Measurements from ENCODE around the gene MMEL1. TPM values are rescaled to one million over a fixed set of nuclear protein-coding genes. Genes with fewer than 3 reads are reported as not detected.

The MMEL1 gene
- total and polyA plus RNA-seq, 2 of the 13 experiments (the other 11 are each of a cell fraction or from before 2014, with no cell fraction given), result 0.48 TPM; not detected in 1

DNA sequence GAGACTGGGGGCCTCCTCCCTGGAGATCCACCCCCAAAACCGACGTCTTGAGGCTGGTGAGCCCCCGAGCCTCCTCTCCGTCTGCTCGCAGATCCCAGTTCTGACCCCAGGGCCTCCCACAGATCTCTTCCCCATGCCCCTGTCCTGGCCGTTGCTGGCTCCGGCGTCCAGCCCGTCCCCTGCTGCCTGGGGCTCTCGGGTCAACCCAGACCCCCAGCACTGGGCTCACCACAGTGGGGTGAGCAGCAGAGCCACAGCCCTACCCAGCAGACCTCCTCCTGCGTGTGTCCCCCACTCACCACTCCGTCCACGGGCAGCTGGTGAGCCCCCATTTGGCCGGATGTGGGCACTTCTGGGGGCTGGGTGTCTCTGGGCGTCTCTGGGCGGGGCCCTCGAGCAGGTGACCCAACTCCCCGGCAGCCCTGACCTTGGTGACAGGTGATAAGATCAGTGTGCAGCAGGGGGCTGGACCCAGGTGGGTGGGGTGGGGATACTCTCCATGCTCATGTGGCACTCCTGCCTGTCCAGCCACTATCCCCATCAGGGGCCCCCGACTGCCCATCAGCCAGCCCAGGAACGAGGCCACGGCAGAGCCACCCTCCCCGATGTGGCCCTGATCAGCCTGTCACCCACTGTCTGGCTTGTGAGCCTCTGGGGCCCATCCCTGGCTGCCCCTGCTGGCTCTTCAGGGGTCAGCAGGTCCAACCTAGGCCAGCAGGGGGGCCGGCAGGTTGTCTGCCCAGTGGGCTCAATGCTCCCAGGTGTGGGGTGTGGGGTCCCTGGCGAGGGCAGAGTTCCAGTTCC, 75.9 kb downstream of the MMEL1 start (continued):
- TF ChIP-seq, protein P1, sequence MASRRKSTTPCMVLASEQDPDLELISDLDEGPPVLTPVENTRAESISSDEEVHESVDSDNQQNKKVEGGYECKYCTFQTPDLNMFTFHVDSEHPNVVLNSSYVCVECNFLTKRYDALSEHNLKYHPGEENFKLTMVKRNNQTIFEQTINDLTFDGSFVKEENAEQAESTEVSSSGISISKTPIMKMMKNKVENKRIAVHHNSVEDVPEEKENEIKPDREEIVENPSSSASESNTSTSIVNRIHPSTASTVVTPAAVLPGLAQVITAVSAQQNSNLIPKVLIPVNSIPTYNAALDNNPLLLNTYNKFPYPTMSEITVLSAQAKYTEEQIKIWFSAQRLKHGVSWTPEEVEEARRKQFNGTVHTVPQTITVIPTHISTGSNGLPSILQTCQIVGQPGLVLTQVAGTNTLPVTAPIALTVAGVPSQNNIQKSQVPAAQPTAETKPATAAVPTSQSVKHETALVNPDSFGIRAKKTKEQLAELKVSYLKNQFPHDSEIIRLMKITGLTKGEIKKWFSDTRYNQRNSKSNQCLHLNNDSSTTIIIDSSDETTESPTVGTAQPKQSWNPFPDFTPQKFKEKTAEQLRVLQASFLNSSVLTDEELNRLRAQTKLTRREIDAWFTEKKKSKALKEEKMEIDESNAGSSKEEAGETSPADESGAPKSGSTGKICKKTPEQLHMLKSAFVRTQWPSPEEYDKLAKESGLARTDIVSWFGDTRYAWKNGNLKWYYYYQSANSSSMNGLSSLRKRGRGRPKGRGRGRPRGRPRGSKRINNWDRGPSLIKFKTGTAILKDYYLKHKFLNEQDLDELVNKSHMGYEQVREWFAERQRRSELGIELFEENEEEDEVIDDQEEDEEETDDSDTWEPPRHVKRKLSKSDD (CRISPR knock-in tag; IDR thresholded peaks at IDR 0.05; ENCODE audit: low read depth), result no peak
- TF ChIP-seq, protein P2, sequence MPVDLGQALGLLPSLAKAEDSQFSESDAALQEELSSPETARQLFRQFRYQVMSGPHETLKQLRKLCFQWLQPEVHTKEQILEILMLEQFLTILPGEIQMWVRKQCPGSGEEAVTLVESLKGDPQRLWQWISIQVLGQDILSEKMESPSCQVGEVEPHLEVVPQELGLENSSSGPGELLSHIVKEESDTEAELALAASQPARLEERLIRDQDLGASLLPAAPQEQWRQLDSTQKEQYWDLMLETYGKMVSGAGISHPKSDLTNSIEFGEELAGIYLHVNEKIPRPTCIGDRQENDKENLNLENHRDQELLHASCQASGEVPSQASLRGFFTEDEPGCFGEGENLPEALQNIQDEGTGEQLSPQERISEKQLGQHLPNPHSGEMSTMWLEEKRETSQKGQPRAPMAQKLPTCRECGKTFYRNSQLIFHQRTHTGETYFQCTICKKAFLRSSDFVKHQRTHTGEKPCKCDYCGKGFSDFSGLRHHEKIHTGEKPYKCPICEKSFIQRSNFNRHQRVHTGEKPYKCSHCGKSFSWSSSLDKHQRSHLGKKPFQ (CRISPR knock-in tag; IDR thresholded peaks at IDR 0.05; ENCODE audit: insufficient replicate concordance), result no peak
- TF ChIP-seq, protein P3, sequence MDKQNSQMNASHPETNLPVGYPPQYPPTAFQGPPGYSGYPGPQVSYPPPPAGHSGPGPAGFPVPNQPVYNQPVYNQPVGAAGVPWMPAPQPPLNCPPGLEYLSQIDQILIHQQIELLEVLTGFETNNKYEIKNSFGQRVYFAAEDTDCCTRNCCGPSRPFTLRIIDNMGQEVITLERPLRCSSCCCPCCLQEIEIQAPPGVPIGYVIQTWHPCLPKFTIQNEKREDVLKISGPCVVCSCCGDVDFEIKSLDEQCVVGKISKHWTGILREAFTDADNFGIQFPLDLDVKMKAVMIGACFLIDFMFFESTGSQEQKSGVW (CRISPR knock-in tag; IDR thresholded peaks at IDR 0.05; ENCODE audit: borderline replicate concordance), result no peak
- TF ChIP-seq, protein P4, sequence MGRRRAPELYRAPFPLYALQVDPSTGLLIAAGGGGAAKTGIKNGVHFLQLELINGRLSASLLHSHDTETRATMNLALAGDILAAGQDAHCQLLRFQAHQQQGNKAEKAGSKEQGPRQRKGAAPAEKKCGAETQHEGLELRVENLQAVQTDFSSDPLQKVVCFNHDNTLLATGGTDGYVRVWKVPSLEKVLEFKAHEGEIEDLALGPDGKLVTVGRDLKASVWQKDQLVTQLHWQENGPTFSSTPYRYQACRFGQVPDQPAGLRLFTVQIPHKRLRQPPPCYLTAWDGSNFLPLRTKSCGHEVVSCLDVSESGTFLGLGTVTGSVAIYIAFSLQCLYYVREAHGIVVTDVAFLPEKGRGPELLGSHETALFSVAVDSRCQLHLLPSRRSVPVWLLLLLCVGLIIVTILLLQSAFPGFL (CRISPR knock-in tag; IDR thresholded peaks at IDR 0.05), result no peak
- TF ChIP-seq SOX6 (IDR thresholded peaks at IDR 0.05), result no peak
- no peak; the same call in 1 of the 2 replicates for TF ChIP-seq SOX6 (CRISPR knock-in tag; IDR thresholded peaks at IDR 0.05)
- no peak for TF ChIP-seq ZFP90 (CRISPR knock-in tag; IDR thresholded peaks at IDR 0.05; ENCODE audit: borderline replicate concordance)
- no peak; the same call in 1 of the 2 replicates for TF ChIP-seq MEF2D (CRISPR knock-in tag; IDR thresholded peaks at IDR 0.05)
- TF ChIP-seq ZNF205 (CRISPR knock-in tag; IDR thresholded peaks at IDR 0.05), result no peak
- no peak for TF ChIP-seq MAFF (IDR thresholded peaks at IDR 0.05; ENCODE audit: low read depth, low read length)
- peak; percentile 40; the same call in 1 of the 2 replicates for TF ChIP-seq ZNF563 (CRISPR knock-in tag; IDR thresholded peaks at IDR 0.05)
- TF ChIP-seq, protein P5, sequence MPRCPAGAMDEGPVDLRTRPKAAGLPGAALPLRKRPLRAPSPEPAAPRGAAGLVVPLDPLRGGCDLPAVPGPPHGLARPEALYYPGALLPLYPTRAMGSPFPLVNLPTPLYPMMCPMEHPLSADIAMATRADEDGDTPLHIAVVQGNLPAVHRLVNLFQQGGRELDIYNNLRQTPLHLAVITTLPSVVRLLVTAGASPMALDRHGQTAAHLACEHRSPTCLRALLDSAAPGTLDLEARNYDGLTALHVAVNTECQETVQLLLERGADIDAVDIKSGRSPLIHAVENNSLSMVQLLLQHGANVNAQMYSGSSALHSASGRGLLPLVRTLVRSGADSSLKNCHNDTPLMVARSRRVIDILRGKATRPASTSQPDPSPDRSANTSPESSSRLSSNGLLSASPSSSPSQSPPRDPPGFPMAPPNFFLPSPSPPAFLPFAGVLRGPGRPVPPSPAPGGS (CRISPR knock-in tag; IDR thresholded peaks at IDR 0.05), result no peak
- no peak for TF ChIP-seq CREM (IDR thresholded peaks at IDR 0.05)
- TF ChIP-seq CREM (CRISPR knock-in tag; IDR thresholded peaks at IDR 0.05), result no peak
- TF ChIP-seq PCBP2 (optimal IDR thresholded peaks at IDR 0.05; ENCODE audit: low read depth, low read length, poor library complexity, severe bottlenecking), result no peak
- TF ChIP-seq, protein P6, sequence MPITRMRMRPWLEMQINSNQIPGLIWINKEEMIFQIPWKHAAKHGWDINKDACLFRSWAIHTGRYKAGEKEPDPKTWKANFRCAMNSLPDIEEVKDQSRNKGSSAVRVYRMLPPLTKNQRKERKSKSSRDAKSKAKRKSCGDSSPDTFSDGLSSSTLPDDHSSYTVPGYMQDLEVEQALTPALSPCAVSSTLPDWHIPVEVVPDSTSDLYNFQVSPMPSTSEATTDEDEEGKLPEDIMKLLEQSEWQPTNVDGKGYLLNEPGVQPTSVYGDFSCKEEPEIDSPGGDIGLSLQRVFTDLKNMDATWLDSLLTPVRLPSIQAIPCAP (CRISPR knock-in tag; IDR thresholded peaks at IDR 0.05; ENCODE audit: low read depth), result no peak
- no peak for TF ChIP-seq ZNF431 (CRISPR knock-in tag; IDR thresholded peaks at IDR 0.05; ENCODE audit: borderline replicate concordance, low read depth)
- no peak for TF ChIP-seq RORA (CRISPR knock-in tag; IDR thresholded peaks at IDR 0.05)
- no peak for TF ChIP-seq IRF2 (CRISPR knock-in tag; IDR thresholded peaks at IDR 0.05)

Measured in HepG2 (cell line).